Measurements from ENCODE around the gene SSC5D. TPM values are rescaled to one million over a fixed set of nuclear protein-coding genes. Genes with fewer than 3 reads are reported as not detected.

SSC5D gene
- total and polyA plus RNA-seq, 9 of the 15 experiments (the other 6 are each of a cell fraction or from before 2014, with no cell fraction given): 0.04 to 0.71 (median 0.14) TPM; not detected in 2

DNA sequence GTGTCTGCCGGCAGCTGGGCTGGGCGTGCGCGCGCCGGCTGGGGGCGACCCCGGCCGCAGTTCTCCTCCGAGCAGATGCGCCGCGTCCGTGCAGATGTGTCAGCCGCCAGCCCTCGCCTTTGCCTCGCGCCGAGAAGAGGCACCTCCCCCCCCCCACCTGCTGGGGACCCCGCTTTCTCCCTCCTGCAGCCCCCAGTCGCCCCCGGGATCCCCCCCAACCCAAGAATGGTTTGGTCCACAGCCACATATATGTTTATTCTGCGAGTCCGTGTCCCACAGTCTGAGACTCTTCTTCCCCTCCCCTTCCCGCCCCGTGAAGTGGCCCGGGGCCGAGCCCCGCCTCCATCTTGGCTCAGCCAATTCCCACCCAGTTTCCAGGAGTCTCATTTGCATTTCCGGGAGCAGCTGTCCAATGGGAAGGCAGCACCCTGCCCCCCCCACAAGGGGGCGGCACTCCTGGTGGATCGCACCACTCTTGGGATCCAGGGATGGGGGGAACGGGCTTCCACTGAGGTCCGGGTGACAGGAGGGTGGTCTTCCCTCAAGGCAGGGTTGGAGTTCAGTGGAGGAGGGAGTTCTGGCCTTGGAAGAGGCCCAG, 35.4 kb upstream of the SSC5D start (continued):
- TF ChIP-seq, protein P1, sequence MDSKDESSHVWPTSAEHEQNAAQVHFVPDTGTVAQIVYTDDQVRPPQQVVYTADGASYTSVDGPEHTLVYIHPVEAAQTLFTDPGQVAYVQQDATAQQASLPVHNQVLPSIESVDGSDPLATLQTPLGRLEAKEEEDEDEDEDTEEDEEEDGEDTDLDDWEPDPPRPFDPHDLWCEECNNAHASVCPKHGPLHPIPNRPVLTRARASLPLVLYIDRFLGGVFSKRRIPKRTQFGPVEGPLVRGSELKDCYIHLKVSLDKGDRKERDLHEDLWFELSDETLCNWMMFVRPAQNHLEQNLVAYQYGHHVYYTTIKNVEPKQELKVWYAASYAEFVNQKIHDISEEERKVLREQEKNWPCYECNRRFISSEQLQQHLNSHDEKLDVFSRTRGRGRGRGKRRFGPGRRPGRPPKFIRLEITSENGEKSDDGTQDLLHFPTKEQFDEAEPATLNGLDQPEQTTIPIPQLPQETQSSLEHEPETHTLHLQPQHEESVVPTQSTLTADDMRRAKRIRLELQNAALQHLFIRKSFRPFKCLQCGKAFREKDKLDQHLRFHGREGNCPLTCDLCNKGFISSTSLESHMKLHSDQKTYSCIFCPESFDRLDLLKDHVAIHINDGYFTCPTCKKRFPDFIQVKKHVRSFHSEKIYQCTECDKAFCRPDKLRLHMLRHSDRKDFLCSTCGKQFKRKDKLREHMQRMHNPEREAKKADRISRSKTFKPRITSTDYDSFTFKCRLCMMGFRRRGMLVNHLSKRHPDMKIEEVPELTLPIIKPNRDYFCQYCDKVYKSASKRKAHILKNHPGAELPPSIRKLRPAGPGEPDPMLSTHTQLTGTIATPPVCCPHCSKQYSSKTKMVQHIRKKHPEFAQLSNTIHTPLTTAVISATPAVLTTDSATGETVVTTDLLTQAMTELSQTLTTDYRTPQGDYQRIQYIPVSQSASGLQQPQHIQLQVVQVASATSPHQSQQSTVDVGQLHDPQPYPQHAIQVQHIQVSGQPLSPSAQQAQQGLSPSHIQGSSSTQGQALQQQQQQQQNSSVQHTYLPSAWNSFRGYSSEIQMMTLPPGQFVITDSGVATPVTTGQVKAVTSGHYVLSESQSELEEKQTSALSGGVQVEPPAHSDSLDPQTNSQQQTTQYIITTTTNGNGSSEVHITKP (IDR thresholded peaks at IDR 0.05; ENCODE audit: partially characterized antibody): peak; percentile 99
- TF ChIP-seq ZNF699 (CRISPR knock-in tag; IDR thresholded peaks at IDR 0.05; ENCODE audit: insufficient replicate concordance) (no peak), SUPT5H (IDR thresholded peaks at IDR 0.05) (peak; percentile 24), PML (IDR thresholded peaks at IDR 0.05; ENCODE audit: low read length) (no peak), MYNN (IDR thresholded peaks at IDR 0.05) (peak; percentile 57; the same call in 1 of the 2 replicates), MYNN (CRISPR knock-in tag; IDR thresholded peaks at IDR 0.05) (no peak), FOXP1 (CRISPR knock-in tag; IDR thresholded peaks at IDR 0.05) (no peak), ZNF778 (CRISPR knock-in tag; IDR thresholded peaks at IDR 0.05) (no peak), NELFE (IDR thresholded peaks at IDR 0.05; ENCODE audit: insufficient read depth, insufficient read length) (no peak), ZNF316 (IDR thresholded peaks at IDR 0.05) (no peak), ZNF766 (CRISPR knock-in tag; conservative IDR thresholded peaks at IDR 0.05) (no peak), ZNF561 (CRISPR knock-in tag; conservative IDR thresholded peaks at IDR 0.05) (no peak), KDM1A (IDR thresholded peaks at IDR 0.05) (no peak), COPS2 (conservative IDR thresholded peaks at IDR 0.05) (no peak), RAD51 (IDR thresholded peaks at IDR 0.05; ENCODE audit: borderline replicate concordance, low read depth) (no peak), ZNF707 (CRISPR knock-in tag; conservative IDR thresholded peaks at IDR 0.05) (no peak), TCF7L2 (IDR thresholded peaks at IDR 0.05; ENCODE audit: low read depth, low read length) (peak; percentile 87), CBX1 (IDR thresholded peaks at IDR 0.05; ENCODE audit: low read depth) (no peak), MAFK (IDR thresholded peaks at IDR 0.05; ENCODE audit: low read length) (no peak)
- TF ChIP-seq, protein P2, sequence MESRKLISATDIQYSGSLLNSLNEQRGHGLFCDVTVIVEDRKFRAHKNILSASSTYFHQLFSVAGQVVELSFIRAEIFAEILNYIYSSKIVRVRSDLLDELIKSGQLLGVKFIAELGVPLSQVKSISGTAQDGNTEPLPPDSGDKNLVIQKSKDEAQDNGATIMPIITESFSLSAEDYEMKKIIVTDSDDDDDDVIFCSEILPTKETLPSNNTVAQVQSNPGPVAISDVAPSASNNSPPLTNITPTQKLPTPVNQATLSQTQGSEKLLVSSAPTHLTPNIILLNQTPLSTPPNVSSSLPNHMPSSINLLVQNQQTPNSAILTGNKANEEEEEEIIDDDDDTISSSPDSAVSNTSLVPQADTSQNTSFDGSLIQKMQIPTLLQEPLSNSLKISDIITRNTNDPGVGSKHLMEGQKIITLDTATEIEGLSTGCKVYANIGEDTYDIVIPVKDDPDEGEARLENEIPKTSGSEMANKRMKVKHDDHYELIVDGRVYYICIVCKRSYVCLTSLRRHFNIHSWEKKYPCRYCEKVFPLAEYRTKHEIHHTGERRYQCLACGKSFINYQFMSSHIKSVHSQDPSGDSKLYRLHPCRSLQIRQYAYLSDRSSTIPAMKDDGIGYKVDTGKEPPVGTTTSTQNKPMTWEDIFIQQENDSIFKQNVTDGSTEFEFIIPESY (CRISPR knock-in tag; IDR thresholded peaks at IDR 0.05): no peak
- TF ChIP-seq, protein P3, sequence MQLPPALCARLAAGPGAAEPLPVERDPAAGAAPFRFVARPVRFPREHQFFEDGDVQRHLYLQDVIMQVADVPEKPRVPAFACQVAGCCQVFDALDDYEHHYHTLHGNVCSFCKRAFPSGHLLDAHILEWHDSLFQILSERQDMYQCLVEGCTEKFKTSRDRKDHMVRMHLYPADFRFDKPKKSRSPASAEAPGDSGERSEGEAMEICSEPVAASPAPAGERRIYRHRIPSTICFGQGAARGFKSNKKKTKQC (CRISPR knock-in tag; IDR thresholded peaks at IDR 0.05): no peak
